ENCODE results near the gene KCNJ10.

DNA sequence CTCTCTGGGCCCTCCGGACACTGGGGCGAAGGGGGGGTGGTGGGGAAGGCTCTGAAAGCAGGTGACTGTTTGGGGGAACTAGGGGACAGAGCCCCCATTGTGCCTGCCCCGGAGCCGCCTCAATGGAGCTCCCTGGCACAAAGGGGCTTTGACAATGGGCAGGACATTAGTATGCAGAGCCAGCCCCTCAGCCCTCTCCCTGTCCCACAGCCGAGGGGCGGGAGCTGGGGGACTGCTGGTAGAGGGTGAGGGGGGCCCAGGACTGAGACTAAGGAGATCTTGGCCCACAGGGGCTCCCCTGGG, 7.8 kb downstream of the KCNJ10 start:
- no peak for TF ChIP-seq CTCF (IDR thresholded peaks at IDR 0.05)
- TF ChIP-seq POLR2A (IDR thresholded peaks at IDR 0.05) = no peak
- TF ChIP-seq POLR2AphosphoS5 (IDR thresholded peaks at IDR 0.05) = no peak
- TF ChIP-seq EP300 (IDR thresholded peaks at IDR 0.05) = no peak
